ENCODE data around the gene RAP2C. TPM values are rescaled to one million over a fixed set of nuclear protein-coding genes. Genes with fewer than 3 reads are reported as not detected.
"Not testable (repeated sequence)": the region's sequence is repeated elsewhere in the genome, so short reads cannot be mapped to it uniquely, and the experiment has no call there.

Gene RAP2C
- polyA plus RNA-seq, 4 donors = 42.2 to 54.0 (median 49.6) TPM

- no peak for DNase-seq (ENCODE audit: low read depth in 4 of 4, low spot score in 3 of 4)
These were observed 14.6 kb downstream of the RAP2C start for GRCh38 chrX:132204629-132205028.

DNA sequence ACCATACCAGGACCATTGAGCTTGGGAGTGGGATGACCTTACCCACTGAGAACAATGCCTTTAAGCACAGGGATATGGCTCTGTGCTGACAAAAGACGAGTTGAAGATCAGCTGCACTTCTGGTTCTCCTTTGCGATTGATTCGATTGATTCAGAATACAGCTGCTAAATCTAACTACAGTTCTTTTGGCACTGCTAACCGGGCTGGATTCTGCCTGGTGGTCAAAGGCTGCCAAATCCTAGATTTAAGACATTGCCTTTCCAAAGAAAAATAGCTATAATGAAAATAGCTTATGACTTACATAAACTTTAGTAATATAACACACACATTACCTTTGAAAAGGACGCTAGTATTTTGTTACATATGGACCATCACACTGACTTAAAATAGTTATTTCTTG, 18.3 kb downstream of the RAP2C start:
- DNase-seq (ENCODE audit: low read depth in 4 of 4, low spot score in 3 of 4) = no peak

GRCh38 chrX:132199941-132200340, 19.3 kb downstream of the RAP2C start:
- no peak for DNase-seq (ENCODE audit: low read depth in 4 of 4, low spot score in 3 of 4)

DNA sequence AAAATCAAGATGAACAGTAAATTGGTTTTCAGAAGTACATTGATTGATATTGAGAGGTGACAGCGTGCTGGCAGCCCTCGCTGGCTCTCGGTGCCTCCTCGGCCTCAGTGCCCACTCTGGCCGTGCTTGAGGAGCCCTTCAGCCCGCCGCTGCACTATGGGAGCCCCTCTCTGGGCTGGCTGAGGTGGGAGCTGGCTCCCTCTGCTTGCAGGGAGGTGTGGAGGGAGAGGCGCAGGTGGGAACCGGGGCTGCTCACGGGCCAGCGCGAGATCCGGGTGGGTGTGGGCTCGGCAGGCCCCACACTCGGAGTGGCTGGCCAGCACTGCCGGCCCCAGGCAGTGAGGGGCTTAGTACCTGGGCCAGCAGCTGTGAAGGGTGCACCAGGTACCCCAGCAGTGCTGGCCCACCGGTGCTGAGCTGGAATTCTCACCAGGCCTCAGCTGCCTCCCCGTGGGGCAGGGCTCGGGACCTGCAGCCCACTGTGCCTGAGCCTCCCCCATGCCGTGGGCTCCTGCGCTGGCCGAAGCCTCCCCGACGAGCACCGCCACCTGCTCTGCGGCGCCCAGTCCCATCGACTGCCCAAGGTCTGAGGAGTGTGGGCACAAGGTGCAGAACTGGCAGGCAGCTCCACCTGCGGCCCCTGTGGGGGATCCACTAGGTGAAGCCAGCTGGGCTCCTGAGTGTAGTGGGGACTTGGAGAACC, 25.2 kb downstream of the RAP2C start:
- DNase-seq (ENCODE audit: low read depth in 4 of 4, low spot score in 3 of 4) = no peak

DNA sequence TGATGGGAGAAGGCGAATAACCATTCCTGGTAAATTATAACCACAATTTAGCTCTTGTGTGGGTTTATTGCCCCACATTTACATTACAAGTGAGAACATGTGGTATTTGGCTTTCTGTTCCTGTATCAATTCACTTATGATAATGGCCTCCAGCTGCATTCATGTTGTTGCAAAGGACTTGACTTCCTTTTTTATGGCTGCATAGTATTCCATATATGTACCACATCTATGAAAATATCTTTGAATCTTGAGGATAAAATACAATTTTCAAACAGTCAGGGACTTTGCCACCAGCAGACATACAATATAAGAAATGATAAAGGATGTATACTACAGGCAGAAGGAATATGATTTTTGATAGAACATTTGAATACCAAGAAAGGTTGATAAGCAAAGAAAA, 27.3 kb downstream of the RAP2C start:
- DNase-seq (ENCODE audit: low read depth in 4 of 4, low spot score in 3 of 4) = no peak

DNA sequence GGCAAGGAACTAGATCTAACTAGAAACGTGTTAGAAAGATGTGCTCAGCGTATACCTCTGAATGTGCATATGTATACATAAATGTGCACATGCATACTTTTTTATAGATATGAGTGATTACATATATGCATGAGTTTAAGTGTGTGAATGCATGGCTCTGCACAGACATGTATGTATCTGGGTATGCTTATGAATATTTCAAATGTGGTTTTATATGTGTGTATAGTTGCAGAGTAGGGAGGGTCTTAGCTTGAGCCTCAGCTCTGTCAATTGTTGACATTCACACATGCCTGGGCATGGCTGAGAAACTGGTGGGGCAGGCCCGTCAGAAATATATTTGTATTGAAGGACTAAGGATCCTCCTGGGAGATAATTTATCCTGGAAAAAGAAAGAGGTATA, 31.1 kb downstream of the RAP2C start:
- no peak for DNase-seq (ENCODE audit: low read depth in 4 of 4, low spot score in 3 of 4)

GRCh38 chrX:132187451-132187850, 31.8 kb downstream of the RAP2C start:
- no peak for DNase-seq (ENCODE audit: low read depth in 4 of 4, low spot score in 3 of 4)

DNA sequence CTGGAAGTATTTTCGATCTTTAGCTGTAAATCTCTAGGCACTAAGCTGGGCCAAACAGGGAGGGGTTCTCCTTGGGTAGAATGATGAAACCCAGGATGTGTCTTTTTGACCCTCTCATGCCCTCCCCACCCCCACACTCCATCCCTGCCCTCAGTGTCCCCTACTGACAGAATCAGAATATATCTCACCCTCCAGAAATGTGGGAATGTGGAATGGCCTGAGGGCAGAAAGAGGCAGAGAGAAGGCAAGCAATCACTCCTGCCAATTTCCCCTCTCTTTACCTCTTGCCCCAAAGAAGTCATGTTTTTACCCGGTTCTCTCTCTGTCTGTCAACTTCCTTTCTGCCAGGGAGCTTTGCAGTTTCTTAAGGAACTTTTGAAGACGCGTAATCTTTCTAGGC, 34.4 kb downstream of the RAP2C start:
- no peak for DNase-seq (ENCODE audit: low read depth in 4 of 4, low spot score in 3 of 4)

DNA sequence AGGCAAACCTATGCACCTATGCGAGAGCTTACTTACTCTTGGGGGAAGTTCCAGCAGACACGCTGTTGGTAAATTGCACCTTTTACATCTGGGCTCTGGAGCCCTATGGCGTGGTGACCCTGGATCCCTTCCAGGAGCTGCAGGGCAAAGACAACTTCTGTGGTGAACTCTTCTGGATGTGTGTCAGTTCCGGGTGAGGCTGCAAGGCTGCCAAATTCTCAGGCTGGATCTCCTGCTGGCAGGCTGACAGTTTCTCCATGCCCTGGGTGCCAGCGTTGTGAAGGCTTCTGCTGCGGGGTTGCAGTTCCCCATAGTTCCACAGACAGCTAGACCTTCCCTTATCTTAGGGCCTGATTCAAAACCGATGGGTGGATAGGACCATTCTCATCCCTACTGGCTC, 37.9 kb downstream of the RAP2C start:
- no peak for DNase-seq (ENCODE audit: low read depth in 4 of 4, low spot score in 3 of 4)

DNA sequence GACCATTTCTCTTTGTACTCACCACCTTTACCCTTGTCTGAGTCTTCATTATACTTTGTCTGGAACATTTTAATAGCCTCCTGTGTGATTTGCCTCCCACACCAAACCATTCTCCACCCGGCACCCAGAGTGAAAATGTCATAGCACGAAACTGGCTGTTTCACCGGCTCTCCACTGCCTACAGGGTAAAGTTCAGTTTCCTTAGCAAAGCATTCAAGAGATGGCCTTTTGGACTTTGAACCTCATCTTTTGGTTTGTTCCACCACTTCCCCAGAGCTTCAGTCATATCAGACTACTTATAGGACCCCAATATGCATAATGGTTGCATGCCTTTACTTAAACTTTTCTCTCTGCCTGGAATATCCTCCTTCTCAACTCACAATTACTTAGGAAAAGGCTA, 38.3 kb downstream of the RAP2C start:
- no peak for DNase-seq (ENCODE audit: low read depth in 4 of 4, low spot score in 3 of 4)

- no peak for DNase-seq (ENCODE audit: low read depth in 4 of 4, low spot score in 3 of 4)
These were observed 45.6 kb downstream of the RAP2C start for GRCh38 chrX:132173647-132174046.

GRCh38 chrX:132171881-132172280, 47.4 kb downstream of the RAP2C start:
- DNase-seq (ENCODE audit: low read depth in 4 of 4, low spot score in 3 of 4) = no peak

DNA sequence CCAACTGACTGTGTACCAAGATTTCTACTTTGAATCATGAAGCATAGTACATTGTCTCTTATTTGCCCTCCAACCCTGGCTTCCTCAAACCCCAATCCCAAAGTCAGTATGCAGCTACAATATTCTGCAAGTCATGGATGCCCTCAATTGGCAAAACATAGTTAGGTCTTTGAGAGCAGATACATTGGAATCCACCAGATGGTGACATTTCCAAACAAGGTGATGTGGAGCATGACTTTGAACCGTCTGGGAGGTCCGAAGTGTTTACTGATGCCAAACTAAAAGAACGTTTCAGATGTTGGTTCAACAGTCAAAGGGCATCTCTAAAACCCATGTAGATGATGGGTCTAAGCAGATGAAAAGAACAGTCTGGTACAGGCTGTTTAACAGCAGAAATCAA, 47.8 kb downstream of the RAP2C start:
- DNase-seq (ENCODE audit: low read depth in 4 of 4, low spot score in 3 of 4) = no peak

- DNase-seq (ENCODE audit: low read depth in 4 of 4, low spot score in 3 of 4) = no peak
These were observed 49.7 kb downstream of the RAP2C start for GRCh38 chrX:132169554-132169953.

- DNase-seq (ENCODE audit: low read depth in 4 of 4, low spot score in 3 of 4) = no peak
These were observed 53.6 kb downstream of the RAP2C start for GRCh38 chrX:132165651-132166050.

DNA sequence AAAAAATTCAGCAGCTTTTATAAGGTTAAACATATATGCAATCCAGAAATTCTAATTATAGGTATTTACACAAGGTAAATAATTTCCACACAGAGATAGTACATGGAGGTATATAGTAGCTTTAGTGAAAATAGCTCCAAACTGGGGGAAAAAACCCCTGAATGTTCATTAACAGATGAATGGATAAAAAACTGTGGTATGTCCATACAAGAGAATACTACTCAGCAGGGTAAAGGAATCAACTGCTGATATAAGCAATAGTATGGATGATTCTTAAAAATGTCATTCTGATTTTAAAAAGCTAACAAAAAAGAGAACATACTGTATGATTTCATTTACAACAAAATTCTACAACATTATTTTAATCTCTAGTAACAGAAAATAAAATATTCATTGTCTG, 54.2 kb downstream of the RAP2C start:
- DNase-seq (ENCODE audit: low read depth in 4 of 4, low spot score in 3 of 4) = no peak

GRCh38 chrX:132163094-132163493, 56.2 kb downstream of the RAP2C start:
- DNase-seq (ENCODE audit: low read depth in 4 of 4, low spot score in 3 of 4) = not testable (repeated sequence)

- DNase-seq (ENCODE audit: low read depth in 4 of 4, low spot score in 3 of 4) = no peak
These were observed 66.1 kb downstream of the RAP2C start for GRCh38 chrX:132153166-132153565.

Other genes starting within 250 kb of the RAP2C start
- gene STK26, start 196.1 kb downstream of the RAP2C start, polyA plus RNA-seq (ENCODE audit: insufficient read length in 4 of 4) = 10 to 100 TPM in 2 of 4 donors, 1 to 10 TPM in 2; 9.6 to 12.2 (median 10.7) TPM
- gene FRMD7, start 91.4 kb downstream of the RAP2C start, polyA plus RNA-seq (ENCODE audit: insufficient read length in 4 of 4) = 1 to 10 TPM; 1.2 to 2.1 (median 1.6) TPM